ENCODE measurements around the gene CHAC1. TPM values are rescaled to one million over a fixed set of nuclear protein-coding genes. Genes with fewer than 3 reads are reported as not detected.

CHAC1 gene
- total RNA-seq, 1 experiment from 2014 or later = 8.6 TPM

- no TSS peak for BruUV-seq (replicated peaks)
- peaks cover 12% of the 10 kb centered on the region for H3K27me3 ChIP-seq (ENCODE audit: insufficient read depth, low read depth)
- POLR2A ChIA-PET (ENCODE audit: unreplicated experiment) = no interaction called here
- no peaks in the 10 kb centered on the region for H3K79me2 ChIP-seq (ENCODE audit: low read depth)
- no peak for DNase-seq
- H3K4me1 ChIP-seq (replicated peaks; ENCODE audit: insufficient read depth) = no peaks in the 10 kb centered on the region
- no peaks in the 10 kb centered on the region for H4K20me1 ChIP-seq (ENCODE audit: insufficient read depth)
- no peaks in the 10 kb centered on the region for H3K9me2 ChIP-seq (ENCODE audit: insufficient read depth)
- intact Hi-C loops (cut with micrococcal nuclease; ENCODE audit: unreplicated experiment) = no loop called here
- TF ChIP-seq, protein P1, sequence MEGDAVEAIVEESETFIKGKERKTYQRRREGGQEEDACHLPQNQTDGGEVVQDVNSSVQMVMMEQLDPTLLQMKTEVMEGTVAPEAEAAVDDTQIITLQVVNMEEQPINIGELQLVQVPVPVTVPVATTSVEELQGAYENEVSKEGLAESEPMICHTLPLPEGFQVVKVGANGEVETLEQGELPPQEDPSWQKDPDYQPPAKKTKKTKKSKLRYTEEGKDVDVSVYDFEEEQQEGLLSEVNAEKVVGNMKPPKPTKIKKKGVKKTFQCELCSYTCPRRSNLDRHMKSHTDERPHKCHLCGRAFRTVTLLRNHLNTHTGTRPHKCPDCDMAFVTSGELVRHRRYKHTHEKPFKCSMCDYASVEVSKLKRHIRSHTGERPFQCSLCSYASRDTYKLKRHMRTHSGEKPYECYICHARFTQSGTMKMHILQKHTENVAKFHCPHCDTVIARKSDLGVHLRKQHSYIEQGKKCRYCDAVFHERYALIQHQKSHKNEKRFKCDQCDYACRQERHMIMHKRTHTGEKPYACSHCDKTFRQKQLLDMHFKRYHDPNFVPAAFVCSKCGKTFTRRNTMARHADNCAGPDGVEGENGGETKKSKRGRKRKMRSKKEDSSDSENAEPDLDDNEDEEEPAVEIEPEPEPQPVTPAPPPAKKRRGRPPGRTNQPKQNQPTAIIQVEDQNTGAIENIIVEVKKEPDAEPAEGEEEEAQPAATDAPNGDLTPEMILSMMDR (conservative IDR thresholded peaks at IDR 0.05) = no peak
- TF ChIP-seq EZH2 (IDR thresholded peaks at IDR 0.05; ENCODE audit: low read depth) = no peak
- no peaks in the 10 kb centered on the region for H3K9me3 ChIP-seq (ENCODE audit: insufficient read depth, low read depth)
- H3K4me3 ChIP-seq = no peak overlapping the region
- no peaks in the 10 kb centered on the region for H3K36me3 ChIP-seq (ENCODE audit: low read depth)
- H2AFZ ChIP-seq = no peak overlapping the region
- CTCF ChIA-PET = no interaction called here
- no peak overlapping the region for H3K4me2 ChIP-seq
- H3K27ac ChIP-seq = no peak overlapping the region
- H3F3A ChIP-seq (ENCODE audit: insufficient read depth, low read depth) = peaks cover 5% of the 10 kb centered on the region; the same call in 1 of the 2 replicates
These were observed 19.8 kb upstream of the CHAC1 start for GRCh38 chr15:40933517-40933902.

DNA sequence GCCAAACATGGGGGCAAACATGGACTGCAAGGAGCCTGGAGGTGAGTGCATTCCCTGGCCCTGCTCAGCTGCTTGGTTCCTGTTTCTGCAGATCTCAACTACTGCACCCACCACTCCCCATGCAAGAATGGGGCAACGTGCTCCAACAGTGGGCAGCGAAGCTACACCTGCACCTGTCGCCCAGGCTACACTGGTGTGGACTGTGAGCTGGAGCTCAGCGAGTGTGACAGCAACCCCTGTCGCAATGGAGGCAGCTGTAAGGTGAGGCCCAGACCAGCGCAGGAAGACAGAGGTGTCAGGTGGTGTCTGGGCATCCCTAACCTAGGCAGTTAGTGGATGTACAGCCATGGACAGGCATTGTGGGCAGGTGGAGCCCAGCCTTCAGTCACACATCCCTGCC, 18.8 kb upstream of the CHAC1 start:
- no peaks in the 10 kb centered on the region for H3K36me3 ChIP-seq (ENCODE audit: low read depth)
- no peaks in the 10 kb centered on the region for H3K9me2 ChIP-seq (ENCODE audit: insufficient read depth)
- H3K27ac ChIP-seq = no peak overlapping the region
- H4K20me1 ChIP-seq (ENCODE audit: insufficient read depth) = no peaks in the 10 kb centered on the region
- DNase-seq = no peak
- CTCF ChIA-PET = no interaction called here
- H3K4me2 ChIP-seq = no peak overlapping the region
- POLR2A ChIA-PET (ENCODE audit: unreplicated experiment) = interaction anchor here (0.6 to 0.7 kb wide), 2 partner anchors 10 to 31 kb away, joined by 4 to 6 read pairs; no protein-coding TSS in a partner anchor
- H3K4me1 ChIP-seq (replicated peaks; ENCODE audit: insufficient read depth) = no peaks in the 10 kb centered on the region
- no peak overlapping the region for H3K4me3 ChIP-seq
- intact Hi-C loops (cut with micrococcal nuclease; ENCODE audit: unreplicated experiment) = no loop called here
- H3K27me3 ChIP-seq (ENCODE audit: insufficient read depth, low read depth) = peaks cover 12% of the 10 kb centered on the region
- H3K79me2 ChIP-seq (ENCODE audit: low read depth) = no peaks in the 10 kb centered on the region
- no peak for TF ChIP-seq EZH2 (IDR thresholded peaks at IDR 0.05; ENCODE audit: low read depth)
- TF ChIP-seq, protein P1 (conservative IDR thresholded peaks at IDR 0.05) = no peak
- BruUV-seq (replicated peaks) = no TSS peak
- no peak overlapping the region for H2AFZ ChIP-seq
- H3F3A ChIP-seq (ENCODE audit: insufficient read depth, low read depth) = no peaks in the 10 kb centered on the region
- H3K9me3 ChIP-seq (ENCODE audit: insufficient read depth, low read depth) = no peaks in the 10 kb centered on the region

DNA sequence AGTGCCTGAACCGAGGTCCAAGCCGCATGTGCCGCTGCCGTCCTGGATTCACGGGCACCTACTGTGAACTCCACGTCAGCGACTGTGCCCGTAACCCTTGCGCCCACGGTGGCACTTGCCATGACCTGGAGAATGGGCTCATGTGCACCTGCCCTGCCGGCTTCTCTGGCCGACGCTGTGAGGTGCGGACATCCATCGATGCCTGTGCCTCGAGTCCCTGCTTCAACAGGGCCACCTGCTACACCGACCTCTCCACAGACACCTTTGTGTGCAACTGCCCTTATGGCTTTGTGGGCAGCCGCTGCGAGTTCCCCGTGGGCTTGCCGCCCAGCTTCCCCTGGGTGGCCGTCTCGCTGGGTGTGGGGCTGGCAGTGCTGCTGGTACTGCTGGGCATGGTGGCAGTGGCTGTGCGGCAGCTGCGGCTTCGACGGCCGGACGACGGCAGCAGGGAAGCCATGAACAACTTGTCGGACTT, 17.0 kb upstream of the CHAC1 start:
- no peaks in the 10 kb centered on the region for H3K36me3 ChIP-seq (ENCODE audit: low read depth)
- no peak overlapping the region for H3K27ac ChIP-seq
- no peak overlapping the region for H3K4me3 ChIP-seq
- DNase-seq = no peak
- intact Hi-C loops (cut with micrococcal nuclease; ENCODE audit: unreplicated experiment) = no loop called here
- no peak overlapping the region for H3K4me2 ChIP-seq
- H4K20me1 ChIP-seq (ENCODE audit: insufficient read depth) = no peaks in the 10 kb centered on the region
- no peak overlapping the region for H2AFZ ChIP-seq
- H3F3A ChIP-seq (ENCODE audit: insufficient read depth, low read depth) = no peaks in the 10 kb centered on the region
- no peaks in the 10 kb centered on the region for H3K27me3 ChIP-seq (ENCODE audit: insufficient read depth, low read depth)
- H3K9me3 ChIP-seq (ENCODE audit: insufficient read depth, low read depth) = no peaks in the 10 kb centered on the region
- H3K79me2 ChIP-seq (ENCODE audit: low read depth) = no peaks in the 10 kb centered on the region
- H3K9me2 ChIP-seq (ENCODE audit: insufficient read depth) = no peaks in the 10 kb centered on the region
- TF ChIP-seq, protein P1 (conservative IDR thresholded peaks at IDR 0.05) = no peak
- no peak for TF ChIP-seq EZH2 (IDR thresholded peaks at IDR 0.05; ENCODE audit: low read depth)
- POLR2A ChIA-PET (ENCODE audit: unreplicated experiment) = no interaction called here
- CTCF ChIA-PET = no interaction called here
- no TSS peak for BruUV-seq (replicated peaks)
- 0 out of 2 replicates have a peak, but pooled peaks cover 5% of the 10 kb centered on the region for H3K4me1 ChIP-seq (replicated peaks; ENCODE audit: insufficient read depth)

Measured in PC-9 (cell line).